ENCODE results near the gene RFXAP. TPM values are rescaled to one million over a fixed set of nuclear protein-coding genes. Genes with fewer than 3 reads are reported as not detected.

Gene RFXAP
- total RNA-seq, 2 experiments from 2014 or later: 14.1 to 15.4 TPM

DNA sequence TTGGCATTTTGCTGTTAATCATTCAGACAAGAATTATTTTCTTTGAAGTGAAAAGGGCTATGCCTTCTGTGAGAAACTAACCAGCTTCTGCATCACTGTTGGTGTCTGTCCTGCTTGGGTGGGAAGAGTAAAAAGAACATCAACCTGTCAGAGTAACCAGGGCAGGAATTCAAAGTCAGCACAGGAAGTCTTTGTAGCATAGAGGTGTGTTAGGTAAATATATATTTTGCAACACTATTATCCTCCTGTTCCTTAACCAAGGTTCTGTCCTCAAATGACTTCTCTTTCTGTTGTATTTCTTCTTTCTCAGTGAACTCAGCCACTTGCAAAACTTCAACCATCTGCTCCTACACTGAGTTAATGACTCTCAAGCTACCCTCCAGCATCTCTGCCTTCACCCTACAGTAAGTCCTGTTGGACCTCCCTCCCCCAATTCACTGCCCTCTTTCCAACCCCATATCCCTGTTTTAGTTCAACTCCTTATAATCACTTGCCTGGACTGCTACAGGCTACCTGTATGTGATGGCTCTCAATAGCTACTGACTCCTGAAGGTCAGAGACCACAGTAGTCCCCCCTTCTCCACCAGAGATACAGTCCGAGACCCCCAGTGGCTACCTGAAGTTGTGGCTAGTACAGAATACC is 51.1 kb downstream of the RFXAP start:
- ATAC-seq (no peak), DNase-seq (no peak)
- no peak overlapping the region for H3K27ac Mint-ChIP-seq
- POLR2A ChIA-PET: no interaction called here
- no peaks in the 10 kb centered on the region for H3K4me1 Mint-ChIP-seq (ENCODE audit: low read depth)
- H3K9me3 Mint-ChIP-seq: no peaks in the 10 kb centered on the region
- intact Hi-C loops (cut with micrococcal nuclease): no loop called here
- CTCF ChIA-PET: no interaction called here
- TF ChIP-seq, protein P1, sequence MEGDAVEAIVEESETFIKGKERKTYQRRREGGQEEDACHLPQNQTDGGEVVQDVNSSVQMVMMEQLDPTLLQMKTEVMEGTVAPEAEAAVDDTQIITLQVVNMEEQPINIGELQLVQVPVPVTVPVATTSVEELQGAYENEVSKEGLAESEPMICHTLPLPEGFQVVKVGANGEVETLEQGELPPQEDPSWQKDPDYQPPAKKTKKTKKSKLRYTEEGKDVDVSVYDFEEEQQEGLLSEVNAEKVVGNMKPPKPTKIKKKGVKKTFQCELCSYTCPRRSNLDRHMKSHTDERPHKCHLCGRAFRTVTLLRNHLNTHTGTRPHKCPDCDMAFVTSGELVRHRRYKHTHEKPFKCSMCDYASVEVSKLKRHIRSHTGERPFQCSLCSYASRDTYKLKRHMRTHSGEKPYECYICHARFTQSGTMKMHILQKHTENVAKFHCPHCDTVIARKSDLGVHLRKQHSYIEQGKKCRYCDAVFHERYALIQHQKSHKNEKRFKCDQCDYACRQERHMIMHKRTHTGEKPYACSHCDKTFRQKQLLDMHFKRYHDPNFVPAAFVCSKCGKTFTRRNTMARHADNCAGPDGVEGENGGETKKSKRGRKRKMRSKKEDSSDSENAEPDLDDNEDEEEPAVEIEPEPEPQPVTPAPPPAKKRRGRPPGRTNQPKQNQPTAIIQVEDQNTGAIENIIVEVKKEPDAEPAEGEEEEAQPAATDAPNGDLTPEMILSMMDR (IDR thresholded peaks at IDR 0.05): no peak
- H3K27me3 Mint-ChIP-seq: peaks cover 16% of the 10 kb centered on the region
- no peaks in the 10 kb centered on the region for H3K36me3 Mint-ChIP-seq (ENCODE audit: low read depth)
- no peak overlapping the region for H3K4me3 Mint-ChIP-seq

- POLR2A ChIA-PET: no interaction called here
- intact Hi-C loops (cut with micrococcal nuclease): no loop called here
- peaks cover 10% of the 10 kb centered on the region for H3K27me3 Mint-ChIP-seq
- H3K4me1 Mint-ChIP-seq (ENCODE audit: low read depth): no peaks in the 10 kb centered on the region
- no peaks in the 10 kb centered on the region for H3K9me3 Mint-ChIP-seq
- H3K36me3 Mint-ChIP-seq (ENCODE audit: low read depth): no peaks in the 10 kb centered on the region
- CTCF ChIA-PET: no interaction called here
- ATAC-seq: no peak
- DNase-seq: no peak
- H3K27ac Mint-ChIP-seq: no peak overlapping the region
- H3K4me3 Mint-ChIP-seq: no peak overlapping the region
- TF ChIP-seq, protein P1 (IDR thresholded peaks at IDR 0.05): no peak
Observed at GRCh38 chr13:36872621-36873020, 53.6 kb downstream of the RFXAP start.

- ATAC-seq (no peak), DNase-seq (no peak)
- intact Hi-C loops (cut with micrococcal nuclease): no loop called here
- TF ChIP-seq, protein P1 (IDR thresholded peaks at IDR 0.05): no peak
- Mint-ChIP-seq H3K36me3 (ENCODE audit: low read depth) (no peaks in the 10 kb centered on the region), H3K9me3 (no peaks in the 10 kb centered on the region), H3K4me1 (ENCODE audit: low read depth) (no peaks in the 10 kb centered on the region), H3K4me3 (no peak overlapping the region), H3K27me3 (peaks cover 8% of the 10 kb centered on the region), H3K27ac (no peak overlapping the region)
- CTCF ChIA-PET: no interaction called here
- POLR2A ChIA-PET: no interaction called here
Observed at GRCh38 chr13:36875431-36875830, 56.4 kb downstream of the RFXAP start.

DNA sequence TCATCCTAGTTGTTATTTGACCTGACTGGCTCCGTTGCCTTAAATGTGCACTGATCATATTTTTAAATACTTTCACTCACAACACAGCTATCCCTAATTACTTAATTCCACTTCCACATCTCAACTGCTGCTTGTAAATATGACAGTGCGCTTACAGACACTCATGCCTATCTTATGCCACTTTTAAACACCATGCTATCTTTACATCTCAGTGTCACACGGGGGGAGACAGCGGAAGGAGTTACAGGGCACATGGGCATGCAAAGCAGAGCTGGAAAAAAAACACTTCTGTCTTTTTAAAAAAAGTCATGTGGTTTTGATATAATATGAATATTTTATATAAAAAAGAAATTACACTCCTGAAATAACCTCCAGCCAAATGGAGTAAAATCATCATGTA is 56.9 kb downstream of the RFXAP start:
- Mint-ChIP-seq H3K27ac (no peak overlapping the region), H3K27me3 (peaks cover 8% of the 10 kb centered on the region), H3K9me3 (no peaks in the 10 kb centered on the region), H3K36me3 (ENCODE audit: low read depth) (no peaks in the 10 kb centered on the region), H3K4me3 (no peak overlapping the region), H3K4me1 (ENCODE audit: low read depth) (no peaks in the 10 kb centered on the region)
- no peak for ATAC-seq
- intact Hi-C loops (cut with micrococcal nuclease): no loop called here
- CTCF ChIA-PET: no interaction called here
- POLR2A ChIA-PET: no interaction called here
- TF ChIP-seq, protein P1 (IDR thresholded peaks at IDR 0.05): no peak
- no peak for DNase-seq

Other genes starting within 250 kb of the RFXAP start
- not detected for gene SERTM1, start 145.2 kb upstream of the RFXAP start, total RNA-seq
- under 1 TPM; 0.11 TPM for gene SMAD9, start 101.0 kb downstream of the RFXAP start, total RNA-seq
- 10 to 100 TPM; 25.5 to 26.8 TPM for gene ALG5, start 180.1 kb downstream of the RFXAP start, total RNA-seq
- gene EXOSC8, start 181.6 kb downstream of the RFXAP start, total RNA-seq: 100 to 1,000 TPM; 168 to 170 TPM
- 10 to 100 TPM; 59.6 to 63.4 TPM for gene SUPT20H, start 240.5 kb downstream of the RFXAP start, total RNA-seq